ENCODE measurements around the gene PHACTR1. TPM values are rescaled to one million over a fixed set of nuclear protein-coding genes. Genes with fewer than 3 reads are reported as not detected.

The PHACTR1 gene
- total RNA-seq, 2 experiments from 2014 or later = 1.3 to 2.3 TPM

DNA sequence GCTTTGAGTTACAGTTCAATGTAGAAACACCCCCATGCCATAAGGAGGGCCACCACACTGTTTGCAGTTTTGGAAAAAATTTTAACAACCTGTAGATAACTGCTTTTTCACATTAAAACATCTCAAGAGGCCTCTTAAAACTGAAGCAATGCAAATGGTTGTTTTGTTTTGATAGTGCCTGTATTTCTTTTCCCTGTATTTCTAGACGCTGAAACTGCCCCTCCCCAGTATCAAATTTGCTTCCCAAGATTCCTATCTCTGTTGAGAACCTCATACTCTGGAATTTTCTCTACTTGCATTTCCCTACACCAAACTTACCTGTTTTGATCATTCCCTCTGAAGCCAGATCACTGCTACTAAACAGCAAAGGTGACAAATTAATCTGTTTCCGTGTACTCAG, 98.5 kb downstream of the PHACTR1 start:
- H3K9me3 ChIP-seq (ENCODE audit: control insufficient read depth in 1 of 2, insufficient read depth in 1 of 2, low read length in 2 of 2) = no peaks in the 10 kb centered on the region
- POLR2A ChIA-PET = interaction anchor here (1.1 kb wide), 1 partner anchor 12 kb away, joined by 3 read pairs; no protein-coding TSS in a partner anchor
- no peaks in the 10 kb centered on the region for H3K4me1 ChIP-seq (ENCODE audit: insufficient read depth, low read length)
- no peak overlapping the region for H3K4me3 ChIP-seq (ENCODE audit: low read length)
- no peaks in the 10 kb centered on the region for H3K36me3 ChIP-seq (ENCODE audit: insufficient read depth, low read length)
- intact Hi-C loops (cut with DNase I, micrococcal nuclease) = no loop called here
- H3K36me3 Mint-ChIP-seq (ENCODE audit: low read depth) = no peaks in the 10 kb centered on the region
- H3K27me3 ChIP-seq (ENCODE audit: control insufficient read depth in 1 of 2, insufficient read depth in 2 of 2, low read length in 2 of 2) = no peaks in the 10 kb centered on the region
- H3K27ac ChIP-seq (ENCODE audit: low read depth in 1 of 2, low read length in 2 of 2) = no peak overlapping the region
- DNase-seq = no peak
- no peak overlapping the region for H3K27ac Mint-ChIP-seq
- no peaks in the 10 kb centered on the region for H3K9me3 Mint-ChIP-seq
- no peaks in the 10 kb centered on the region for H3K4me1 Mint-ChIP-seq (ENCODE audit: low read depth)
- peaks cover 10% of the 10 kb centered on the region for H3K27me3 Mint-ChIP-seq
- CTCF ChIA-PET = no interaction called here
- H3K4me3 Mint-ChIP-seq = no peak overlapping the region
- TF ChIP-seq, protein P1, sequence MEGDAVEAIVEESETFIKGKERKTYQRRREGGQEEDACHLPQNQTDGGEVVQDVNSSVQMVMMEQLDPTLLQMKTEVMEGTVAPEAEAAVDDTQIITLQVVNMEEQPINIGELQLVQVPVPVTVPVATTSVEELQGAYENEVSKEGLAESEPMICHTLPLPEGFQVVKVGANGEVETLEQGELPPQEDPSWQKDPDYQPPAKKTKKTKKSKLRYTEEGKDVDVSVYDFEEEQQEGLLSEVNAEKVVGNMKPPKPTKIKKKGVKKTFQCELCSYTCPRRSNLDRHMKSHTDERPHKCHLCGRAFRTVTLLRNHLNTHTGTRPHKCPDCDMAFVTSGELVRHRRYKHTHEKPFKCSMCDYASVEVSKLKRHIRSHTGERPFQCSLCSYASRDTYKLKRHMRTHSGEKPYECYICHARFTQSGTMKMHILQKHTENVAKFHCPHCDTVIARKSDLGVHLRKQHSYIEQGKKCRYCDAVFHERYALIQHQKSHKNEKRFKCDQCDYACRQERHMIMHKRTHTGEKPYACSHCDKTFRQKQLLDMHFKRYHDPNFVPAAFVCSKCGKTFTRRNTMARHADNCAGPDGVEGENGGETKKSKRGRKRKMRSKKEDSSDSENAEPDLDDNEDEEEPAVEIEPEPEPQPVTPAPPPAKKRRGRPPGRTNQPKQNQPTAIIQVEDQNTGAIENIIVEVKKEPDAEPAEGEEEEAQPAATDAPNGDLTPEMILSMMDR (IDR thresholded peaks at IDR 0.05) = no peak
- ATAC-seq (ENCODE audit: poor library complexity) = no peak

DNA sequence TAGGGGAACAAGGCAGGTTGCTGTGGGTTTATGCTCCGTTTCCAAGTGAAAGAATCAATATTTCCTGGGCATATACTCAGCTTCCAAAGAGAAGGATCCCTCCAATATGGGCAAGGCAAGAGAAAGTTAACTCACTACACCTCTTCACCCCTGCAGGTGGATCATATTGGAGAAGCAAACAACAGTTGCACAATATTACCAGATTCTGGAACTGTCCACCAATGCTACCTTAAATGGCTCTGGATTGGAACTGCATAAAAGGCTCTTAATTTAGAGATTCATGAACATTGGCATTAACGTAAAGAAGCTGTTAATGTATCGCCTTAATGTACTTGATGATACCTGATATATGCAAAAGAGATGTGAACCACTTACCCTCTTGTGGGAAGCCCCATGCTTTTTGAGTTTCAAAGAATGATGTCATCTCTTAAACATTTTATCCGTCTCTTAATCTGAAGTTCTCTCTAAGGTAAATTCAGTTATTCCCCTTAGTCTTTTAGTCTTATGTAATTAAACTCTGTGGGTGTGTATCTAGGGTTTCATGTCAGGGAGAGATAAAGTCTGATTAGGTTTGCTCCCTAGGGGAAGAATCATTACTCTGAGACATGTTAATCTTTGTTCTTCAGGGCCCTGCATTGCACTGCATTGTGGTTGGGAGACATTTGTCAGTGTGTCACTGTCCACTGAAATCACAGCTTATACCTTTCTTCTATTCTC, 99.5 kb downstream of the PHACTR1 start:
- ChIA-PET POLR2A (interaction anchor here (1.1 kb wide), 1 partner anchor 11 kb away, joined by 3 read pairs; no protein-coding TSS in a partner anchor), CTCF (no interaction called here)
- Histone ChIP-seq H3K9me3 (ENCODE audit: control insufficient read depth in 1 of 2, insufficient read depth in 1 of 2, low read length in 2 of 2) (no peaks in the 10 kb centered on the region), H3K36me3 (ENCODE audit: insufficient read depth, low read length) (no peaks in the 10 kb centered on the region), H3K4me3 (ENCODE audit: low read length) (no peak overlapping the region), H3K4me1 (ENCODE audit: insufficient read depth, low read length) (no peaks in the 10 kb centered on the region), H3K27me3 (ENCODE audit: control insufficient read depth in 1 of 2, insufficient read depth in 2 of 2, low read length in 2 of 2) (peaks cover 0 to 6% of the 10 kb centered on the region in 2 experiments), H3K27ac (ENCODE audit: low read depth in 1 of 2, low read length in 2 of 2) (no peak overlapping the region)
- Mint-ChIP-seq H3K36me3 (ENCODE audit: low read depth) (no peaks in the 10 kb centered on the region), H3K27me3 (peaks cover 18% of the 10 kb centered on the region), H3K9me3 (no peaks in the 10 kb centered on the region), H3K27ac (no peak overlapping the region), H3K4me1 (ENCODE audit: low read depth) (no peaks in the 10 kb centered on the region), H3K4me3 (no peak overlapping the region)
- TF ChIP-seq, protein P1 (IDR thresholded peaks at IDR 0.05) = no peak
- intact Hi-C loops (cut with DNase I, micrococcal nuclease) = no loop called here
- no peak for ATAC-seq (ENCODE audit: poor library complexity)
- no peak for DNase-seq

DNA sequence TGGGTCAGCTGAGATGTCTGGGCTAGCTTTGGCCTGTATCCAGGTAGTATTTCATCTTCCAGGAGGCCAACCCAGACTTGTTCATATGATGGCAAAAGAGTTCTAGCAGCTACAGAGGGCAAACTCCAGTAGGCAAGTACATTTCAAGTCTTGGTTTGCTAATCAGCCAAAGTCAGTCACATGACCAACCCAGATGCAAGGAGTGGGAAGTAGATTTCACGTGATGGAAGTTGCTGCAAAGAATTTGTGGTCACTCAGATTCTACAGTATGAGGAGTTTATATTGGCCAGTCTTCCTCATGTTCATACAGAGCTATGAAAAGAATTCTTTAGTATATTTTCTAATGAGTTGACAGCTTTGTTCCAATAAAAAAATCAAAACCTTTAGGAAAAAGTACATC, 101.8 kb downstream of the PHACTR1 start:
- Histone ChIP-seq H3K27ac (ENCODE audit: low read depth in 1 of 2, low read length in 2 of 2) (no peak overlapping the region), H3K27me3 (ENCODE audit: control insufficient read depth in 1 of 2, insufficient read depth in 2 of 2, low read length in 2 of 2) (peaks cover 9 to 10% of the 10 kb centered on the region in 2 experiments), H3K36me3 (ENCODE audit: insufficient read depth, low read length) (no peaks in the 10 kb centered on the region), H3K9me3 (ENCODE audit: control insufficient read depth in 1 of 2, insufficient read depth in 1 of 2, low read length in 2 of 2) (no peaks in the 10 kb centered on the region), H3K4me1 (ENCODE audit: insufficient read depth, low read length) (no peaks in the 10 kb centered on the region), H3K4me3 (ENCODE audit: low read length) (no peak overlapping the region)
- H3K27me3 Mint-ChIP-seq = peaks cover 31% of the 10 kb centered on the region
- no peak overlapping the region for H3K27ac Mint-ChIP-seq
- DNase-seq (peak in 1 of 14 experiments; percentile 1), ATAC-seq (ENCODE audit: poor library complexity) (no peak)
- H3K4me3 Mint-ChIP-seq = no peak overlapping the region
- no peaks in the 10 kb centered on the region for H3K36me3 Mint-ChIP-seq (ENCODE audit: low read depth)
- H3K4me1 Mint-ChIP-seq (ENCODE audit: low read depth) = no peaks in the 10 kb centered on the region
- ChIA-PET CTCF (no interaction called here), POLR2A (no interaction called here)
- TF ChIP-seq, protein P1 (IDR thresholded peaks at IDR 0.05) = no peak
- no peaks in the 10 kb centered on the region for H3K9me3 Mint-ChIP-seq
- intact Hi-C loops (cut with DNase I, micrococcal nuclease) = no loop called here

Measured in CD4-positive, alpha-beta T cell (primary cell).